Thymus (tissue), 11 donors: ENCODE measurements around the gene L3MBTL3. TPM values are rescaled to one million over a fixed set of nuclear protein-coding genes. Genes with fewer than 3 reads are reported as not detected.

Experiments
- DNase-seq, 9 donors: peaks; one replicate each; pipeline ENCODE4 v3.0.0-alpha.2; 2013; ENCODE audit warnings: low spot score in 9 of 9, low read depth in 6 of 9, missing footprints in 1 of 9
- H3K27ac ChIP-seq, 2 donors: one replicate each; pipeline ENCODE4 v1.5.1; 2013; ENCODE audit warnings: control low read depth in 1 of 2, low read depth in 1 of 2, low read length in 1 of 2, mild to moderate bottlenecking in 1 of 2, moderate library complexity in 1 of 2
- H3K27me3 ChIP-seq, 2 donors: one replicate each; pipeline ENCODE4 v1.5.1; 2013; ENCODE audit warnings: low read length in 1 of 2; ENCODE audit not compliant: control insufficient read depth in 2 of 2, insufficient read depth in 1 of 2
- H3K36me3 ChIP-seq, 2 donors: one replicate each; pipeline ENCODE4 v1.5.1; 2013; ENCODE audit warnings: low read length in 1 of 2, mild to moderate bottlenecking in 1 of 2, moderate library complexity in 1 of 2; ENCODE audit not compliant: control insufficient read depth in 2 of 2, insufficient read depth in 2 of 2
- H3K4me1 ChIP-seq, 2 donors: one replicate each; pipeline ENCODE4 v1.5.1; 2013; ENCODE audit warnings: low read length in 2 of 2; ENCODE audit not compliant: control insufficient read depth in 2 of 2, insufficient read depth in 2 of 2
- H3K4me3 ChIP-seq, 2 donors: one replicate each; pipeline ENCODE4 v1.5.1; 2013; ENCODE audit warnings: low read length in 2 of 2, control low read depth in 1 of 2, mild to moderate bottlenecking in 1 of 2
- H3K9me3 ChIP-seq, 2 donors: one replicate each; pipeline ENCODE4 v1.5.1; 2013; ENCODE audit warnings: low read length in 1 of 2, mild to moderate bottlenecking in 1 of 2; ENCODE audit not compliant: control insufficient read depth in 2 of 2, insufficient read depth in 1 of 2
- WGBS: extraction: QIAGEN DNeasy Blood & Tissue Kit; methylation state at CpG from one replicate; pipeline ENCODE4 v1.1.7; 2013; 5-methylcytosine and 5-hydroxymethylcytosine counted together
- polyA plus RNA-seq: library from polyadenylated mRNA; stranded (reverse); fragments of 200-250 nt; gene quantifications from one replicate; pipeline ENCODE4 v1.2.3, GENCODE V29; 2013
- total RNA-seq: library from RNA; stranded (reverse); fragments of 120-200 nt; gene quantifications from one replicate; pipeline ENCODE4 v1.2.4, GENCODE V29; 2013
- donor health status: healthy.

The L3MBTL3 gene
- total and polyA plus RNA-seq, 2 donors = 8.2 to 12.7 TPM

GRCh38 chr6:130185658-130186057, 167.3 kb downstream of the L3MBTL3 start:
- no peaks in the 10 kb centered on the region for H3K9me3 ChIP-seq
- no peak overlapping the region for H3K4me3 ChIP-seq
- peaks cover 0 to 4% of the 10 kb centered on the region in 2 donors for H3K36me3 ChIP-seq
- no peak overlapping the region for H3K27ac ChIP-seq
- no peak for DNase-seq
- WGBS = 96% methylated on average over 3 of the region's 3 CpGs
- peaks cover 0 to 3% of the 10 kb centered on the region in 2 donors for H3K4me1 ChIP-seq
- H3K27me3 ChIP-seq = no peaks in the 10 kb centered on the region

DNA sequence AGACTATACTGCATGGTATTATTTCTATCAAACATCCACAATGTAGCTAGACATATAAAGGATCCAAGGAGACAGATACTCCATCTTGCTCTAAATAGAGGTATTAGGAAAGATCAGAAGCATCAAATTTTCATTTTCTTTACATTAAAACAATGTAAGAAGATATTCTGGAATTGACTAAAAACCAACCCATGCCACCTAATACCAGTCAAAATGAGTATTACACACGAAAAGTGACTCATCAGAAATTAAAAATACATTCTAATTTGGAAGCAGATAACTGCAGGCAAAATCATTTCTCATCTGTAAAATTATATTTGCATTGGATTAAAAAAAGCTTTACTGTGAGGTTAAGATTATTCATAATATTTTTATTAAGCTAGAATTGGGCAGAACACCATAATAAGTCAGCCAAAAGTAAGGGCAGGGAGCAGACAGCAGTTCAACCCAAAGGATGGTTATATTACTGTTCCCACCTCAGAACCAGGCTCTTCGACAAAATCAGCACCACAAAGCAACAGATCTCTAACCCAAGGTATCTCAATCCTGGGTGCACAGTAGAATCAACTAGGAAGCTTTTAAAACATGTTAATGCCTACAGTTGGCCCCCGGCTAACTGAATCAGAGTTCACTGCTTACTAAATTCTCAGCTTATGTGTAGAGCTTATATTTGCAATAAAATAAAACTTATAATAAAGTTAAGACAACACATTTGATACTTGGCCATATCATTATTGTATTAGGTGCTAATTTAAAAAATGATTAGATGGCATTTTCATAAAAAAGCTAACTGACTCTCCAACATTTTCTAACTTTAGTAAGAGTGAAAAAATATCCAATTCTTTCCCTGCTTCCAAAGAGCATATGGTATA, 169.2 kb downstream of the L3MBTL3 start:
- no peak for DNase-seq
- Histone ChIP-seq H3K27me3 (no peaks in the 10 kb centered on the region), H3K4me1 (peaks cover 0 to 3% of the 10 kb centered on the region in 2 donors), H3K9me3 (no peaks in the 10 kb centered on the region), H3K36me3 (no peaks in the 10 kb centered on the region), H3K27ac (no peak overlapping the region), H3K4me3 (no peak overlapping the region)
- WGBS = 94% methylated on average over 3 of the region's 3 CpGs

- Histone ChIP-seq H3K36me3 (no peaks in the 10 kb centered on the region), H3K4me1 (peaks cover 0 to 3% of the 10 kb centered on the region in 2 donors), H3K4me3 (no peak overlapping the region), H3K27ac (no peak overlapping the region), H3K9me3 (no peaks in the 10 kb centered on the region), H3K27me3 (no peaks in the 10 kb centered on the region)
- WGBS = 93% methylated on average over 6 of the region's 6 CpGs
- no peak for DNase-seq
Measured at GRCh38 chr6:130188207-130188899, 170.0 kb downstream of the L3MBTL3 start.

DNA sequence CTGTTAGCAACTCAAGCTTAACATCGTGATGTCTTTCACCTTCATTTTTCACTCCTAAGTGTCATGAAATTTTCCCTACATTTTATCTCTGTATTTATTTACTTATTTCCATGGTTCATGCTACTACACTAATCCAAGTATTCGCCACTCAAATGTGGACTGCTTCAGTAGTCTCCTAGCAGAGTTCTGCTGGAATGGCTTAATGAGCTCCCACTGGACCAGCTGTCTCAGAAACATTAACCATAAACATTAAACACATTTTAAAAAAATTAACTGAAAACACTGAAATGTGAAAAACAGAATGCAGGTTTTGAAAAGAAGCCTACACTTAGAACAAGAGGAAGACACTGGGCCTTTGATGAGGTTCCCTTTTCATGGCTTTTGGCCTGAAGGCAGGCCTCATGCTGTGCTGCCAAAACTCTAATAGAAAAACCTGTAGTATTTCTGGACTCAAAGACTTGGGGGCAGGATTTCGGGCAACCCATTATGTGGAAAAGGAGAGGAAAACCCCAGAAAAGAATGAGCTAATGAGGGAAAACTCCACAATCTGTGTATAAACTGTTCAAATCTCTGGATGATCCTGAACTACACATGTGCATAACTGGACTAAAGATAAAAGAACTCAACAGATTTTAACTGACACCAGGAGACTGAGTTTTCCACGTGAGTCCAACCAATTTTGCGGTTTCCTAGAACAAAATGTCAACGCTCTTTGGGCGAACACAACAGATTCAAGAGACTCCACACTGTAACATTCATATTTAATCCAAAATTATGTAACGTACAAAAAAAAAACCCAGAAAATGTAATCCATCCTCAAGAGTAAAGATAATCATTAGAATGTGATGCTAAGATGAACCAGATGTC, 171.4 kb downstream of the L3MBTL3 start:
- no peak for DNase-seq
- H3K27ac ChIP-seq = no peak overlapping the region
- H3K4me1 ChIP-seq = no peaks in the 10 kb centered on the region
- no peaks in the 10 kb centered on the region for H3K36me3 ChIP-seq
- H3K4me3 ChIP-seq = no peak overlapping the region
- no peaks in the 10 kb centered on the region for H3K27me3 ChIP-seq
- no peaks in the 10 kb centered on the region for H3K9me3 ChIP-seq
- 91% methylated on average over 8 of the region's 8 CpGs for WGBS

Other genes starting within 250 kb of the L3MBTL3 start
- gene TMEM244, start 157.3 kb upstream of the L3MBTL3 start, total RNA-seq = not detected
- not detected for gene TMEM244, start 157.3 kb upstream of the L3MBTL3 start, polyA plus RNA-seq
- 23.9 TPM for gene SAMD3, start 204.4 kb downstream of the L3MBTL3 start, total RNA-seq
- gene SAMD3, start 204.4 kb downstream of the L3MBTL3 start, polyA plus RNA-seq = 9.6 TPM